Activated CD8-positive, alpha-beta T cell treated with anti-CD3 and anti-CD28 coated beads for 36 hours (primary cell): ENCODE measurements around the gene INPP5J. TPM values are rescaled to one million over a fixed set of nuclear protein-coding genes. Genes with fewer than 3 reads are reported as not detected.
"Not testable (repeated sequence)": the region's sequence is repeated elsewhere in the genome, so short reads cannot be mapped to it uniquely, and the experiment has no call there.

ENCODE experiments used
- ATAC-seq: fragments of 200-7000 bp; cut with Tn5 transposase; one replicate; pipeline ENCODE4 v1.10.0; 2021; ENCODE audit warnings: mild to moderate bottlenecking, moderate library complexity
- CTCF ChIA-PET: fragments of 350-600 bp; sonication (Branson Sonifier 250); formaldehyde crosslinking; loops from one replicate; lab custom pipeline; 2021; ENCODE audit warnings: antibody characterized with exemption; lab: Charles Lee
- POLR2A ChIA-PET: fragments of 350-600 bp; sonication (Branson Sonifier 250); formaldehyde crosslinking; loops from one replicate; lab custom pipeline; 2021; ENCODE audit warnings: antibody characterized with exemption; lab: Charles Lee
- DNase-seq: peaks from one replicate; pipeline ENCODE4 v3.0.0-alpha.2; 2020
- H3K27ac Mint-ChIP-seq: one replicate; pipeline ENCODE4 v1.8.0; 2021; ENCODE audit warnings: mild to moderate bottlenecking, mixed read lengths
- H3K27me3 Mint-ChIP-seq: one replicate; pipeline ENCODE4 v1.8.0; 2021; ENCODE audit warnings: mixed read lengths
- H3K36me3 Mint-ChIP-seq: one replicate; pipeline ENCODE4 v1.8.0; 2021; ENCODE audit warnings: low read depth, mixed read lengths
- H3K4me1 Mint-ChIP-seq: one replicate; pipeline ENCODE4 v1.8.0; 2021; ENCODE audit warnings: low read depth, mixed read lengths
- H3K4me3 Mint-ChIP-seq: one replicate; pipeline ENCODE4 v1.8.0; 2021; ENCODE audit warnings: mild to moderate bottlenecking, moderate library complexity, mixed read lengths
- H3K9me3 Mint-ChIP-seq: one replicate; pipeline ENCODE4 v1.8.0; 2021; ENCODE audit warnings: mixed read lengths
- intact Hi-C: fragments of 100-400 bp; cut with micrococcal nuclease; formaldehyde crosslinking; loops from one replicate; pipeline ENCODE4 v1.10.0; 2022
- total RNA-seq, 2 experiments: library from RNA; stranded (reverse); gene quantifications; one replicate each; pipeline ENCODE4 v1.2.3, GENCODE V29; 2021
- TF ChIP-seq, protein P1 (sequence below): fragments of 200-600 bp; IDR thresholded peaks from one replicate; pipeline ENCODE4 v1.8.0; 2022; ENCODE audit warnings: antibody characterized with exemption, mild to moderate bottlenecking

Gene INPP5J
- total RNA-seq, 2 experiments from 2014 or later, result 0.09 to 0.29 TPM

DNA sequence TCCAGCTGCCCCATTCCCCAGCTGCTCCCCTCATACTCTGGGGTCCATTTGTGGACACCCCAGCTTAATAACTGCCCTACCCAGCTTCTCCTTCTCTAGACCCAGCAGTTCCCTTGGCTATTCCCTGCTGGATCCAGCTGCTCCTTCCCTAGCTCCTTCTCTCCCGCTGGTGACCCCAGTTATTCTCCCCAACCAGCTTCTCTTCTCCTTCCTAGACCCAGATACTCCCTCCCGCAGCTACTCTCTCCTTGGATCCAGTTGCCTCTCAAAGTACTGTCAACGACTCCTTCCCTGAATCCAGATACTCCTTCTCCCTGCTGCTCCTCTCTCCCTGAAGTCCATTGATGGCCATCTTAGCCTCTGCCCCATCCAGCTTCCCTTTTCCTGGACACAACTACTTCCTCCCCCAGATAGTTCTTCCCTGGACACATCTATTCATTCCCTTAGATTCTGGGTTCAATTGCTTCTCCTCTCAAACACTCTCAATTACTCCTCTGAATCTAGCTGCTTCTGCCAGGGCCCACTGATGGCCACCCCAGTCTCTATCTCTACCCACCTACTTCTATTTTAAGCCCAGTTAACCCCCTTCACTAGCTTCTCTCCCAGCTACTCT, 27.0 kb upstream of the INPP5J start:
- Mint-ChIP-seq H3K36me3 (no peaks in the 10 kb centered on the region), H3K4me3 (no peak overlapping the region), H3K4me1 (no peaks in the 10 kb centered on the region), H3K27ac (no peak overlapping the region), H3K9me3 (no peaks in the 10 kb centered on the region), H3K27me3 (no peaks in the 10 kb centered on the region)
- intact Hi-C loops, result no loop called here
- TF ChIP-seq, protein P1, sequence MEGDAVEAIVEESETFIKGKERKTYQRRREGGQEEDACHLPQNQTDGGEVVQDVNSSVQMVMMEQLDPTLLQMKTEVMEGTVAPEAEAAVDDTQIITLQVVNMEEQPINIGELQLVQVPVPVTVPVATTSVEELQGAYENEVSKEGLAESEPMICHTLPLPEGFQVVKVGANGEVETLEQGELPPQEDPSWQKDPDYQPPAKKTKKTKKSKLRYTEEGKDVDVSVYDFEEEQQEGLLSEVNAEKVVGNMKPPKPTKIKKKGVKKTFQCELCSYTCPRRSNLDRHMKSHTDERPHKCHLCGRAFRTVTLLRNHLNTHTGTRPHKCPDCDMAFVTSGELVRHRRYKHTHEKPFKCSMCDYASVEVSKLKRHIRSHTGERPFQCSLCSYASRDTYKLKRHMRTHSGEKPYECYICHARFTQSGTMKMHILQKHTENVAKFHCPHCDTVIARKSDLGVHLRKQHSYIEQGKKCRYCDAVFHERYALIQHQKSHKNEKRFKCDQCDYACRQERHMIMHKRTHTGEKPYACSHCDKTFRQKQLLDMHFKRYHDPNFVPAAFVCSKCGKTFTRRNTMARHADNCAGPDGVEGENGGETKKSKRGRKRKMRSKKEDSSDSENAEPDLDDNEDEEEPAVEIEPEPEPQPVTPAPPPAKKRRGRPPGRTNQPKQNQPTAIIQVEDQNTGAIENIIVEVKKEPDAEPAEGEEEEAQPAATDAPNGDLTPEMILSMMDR, result no peak
- no peak for ATAC-seq
- ChIA-PET POLR2A (interaction anchor here (0.6 kb wide), 1 partner anchor 145 kb away, joined by 3 read pairs; no protein-coding TSS in a partner anchor), CTCF (interaction anchor here (0.9 to 1.8 kb wide), 5 partner anchors 9 to 217 kb away, joined by 3 to 10 read pairs (median 4); partner anchors contain the start of gene SELENOM)
- DNase-seq, result no peak

DNA sequence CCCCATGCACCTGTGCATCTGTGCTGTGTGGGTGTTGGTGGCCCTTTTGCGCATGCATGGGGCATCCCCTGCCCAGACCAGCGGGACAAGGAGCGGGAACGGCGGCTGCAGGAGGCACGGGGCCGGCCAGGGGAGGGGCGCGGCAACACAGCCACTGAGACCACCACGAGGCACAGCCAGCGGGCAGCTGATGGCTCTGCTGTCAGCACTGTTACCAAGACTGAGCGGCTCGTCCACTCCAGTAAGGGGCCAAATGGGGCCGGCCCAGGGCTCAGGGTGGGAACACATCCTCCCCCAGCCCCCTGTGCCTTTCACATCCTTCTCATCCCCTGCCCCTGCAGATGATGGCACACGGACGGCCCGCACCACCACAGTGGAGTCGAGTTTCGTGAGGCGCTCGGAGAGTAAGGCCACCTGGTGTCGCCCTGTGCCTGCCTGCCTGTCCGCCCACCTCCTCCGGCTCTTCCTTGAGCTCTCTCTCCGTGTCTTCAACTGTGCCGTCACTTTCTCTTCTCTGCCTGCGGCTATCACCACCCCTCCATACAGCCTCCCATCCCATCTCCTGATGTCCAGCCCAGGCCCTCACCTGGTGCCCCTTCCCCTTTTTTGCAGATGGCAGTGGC, 26.0 kb upstream of the INPP5J start:
- Mint-ChIP-seq H3K36me3 (no peaks in the 10 kb centered on the region), H3K27ac (no peak overlapping the region), H3K4me3 (no peak overlapping the region), H3K4me1 (no peaks in the 10 kb centered on the region), H3K9me3 (no peaks in the 10 kb centered on the region), H3K27me3 (no peaks in the 10 kb centered on the region)
- DNase-seq (no peak), ATAC-seq (no peak)
- CTCF ChIA-PET, result interaction anchor here (0.9 to 1.8 kb wide), 2 partner anchors 11 to 12 kb away, joined by 5 to 10 read pairs; partner anchors contain the start of gene SELENOM
- POLR2A ChIA-PET, result no interaction called here
- intact Hi-C loops, result no loop called here
- TF ChIP-seq, protein P1, result no peak

DNA sequence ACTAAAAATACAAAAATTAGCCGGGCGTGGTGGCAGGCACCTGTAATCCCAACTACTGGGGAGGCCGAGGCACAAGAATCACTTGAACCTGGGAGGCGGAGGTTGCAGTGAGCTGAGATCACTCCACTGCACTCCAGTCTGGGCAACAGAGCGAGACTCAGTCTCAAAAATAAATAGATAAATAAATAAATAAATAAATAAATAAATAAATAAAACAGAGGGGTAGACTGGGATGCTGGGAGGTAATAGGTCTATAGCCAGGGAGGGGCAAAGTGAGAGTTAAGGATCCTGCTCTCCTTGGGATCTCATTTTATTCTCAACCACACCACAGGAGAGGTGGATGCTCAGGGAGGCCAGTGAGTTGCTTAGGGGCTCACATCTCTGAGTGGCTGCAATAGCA, 25.2 kb upstream of the INPP5J start:
- DNase-seq, H3K27ac Mint-ChIP-seq, H3K9me3 Mint-ChIP-seq, H3K27me3 Mint-ChIP-seq, intact Hi-C loops, H3K4me1 Mint-ChIP-seq, H3K36me3 Mint-ChIP-seq, CTCF ChIA-PET, ATAC-seq, H3K4me3 Mint-ChIP-seq: not testable (repeated sequence)
- POLR2A ChIA-PET, result interaction anchor here (1.4 kb wide), 1 partner anchor 9 kb away, joined by 3 read pairs; the partner anchor contains the start of gene SELENOM

DNA sequence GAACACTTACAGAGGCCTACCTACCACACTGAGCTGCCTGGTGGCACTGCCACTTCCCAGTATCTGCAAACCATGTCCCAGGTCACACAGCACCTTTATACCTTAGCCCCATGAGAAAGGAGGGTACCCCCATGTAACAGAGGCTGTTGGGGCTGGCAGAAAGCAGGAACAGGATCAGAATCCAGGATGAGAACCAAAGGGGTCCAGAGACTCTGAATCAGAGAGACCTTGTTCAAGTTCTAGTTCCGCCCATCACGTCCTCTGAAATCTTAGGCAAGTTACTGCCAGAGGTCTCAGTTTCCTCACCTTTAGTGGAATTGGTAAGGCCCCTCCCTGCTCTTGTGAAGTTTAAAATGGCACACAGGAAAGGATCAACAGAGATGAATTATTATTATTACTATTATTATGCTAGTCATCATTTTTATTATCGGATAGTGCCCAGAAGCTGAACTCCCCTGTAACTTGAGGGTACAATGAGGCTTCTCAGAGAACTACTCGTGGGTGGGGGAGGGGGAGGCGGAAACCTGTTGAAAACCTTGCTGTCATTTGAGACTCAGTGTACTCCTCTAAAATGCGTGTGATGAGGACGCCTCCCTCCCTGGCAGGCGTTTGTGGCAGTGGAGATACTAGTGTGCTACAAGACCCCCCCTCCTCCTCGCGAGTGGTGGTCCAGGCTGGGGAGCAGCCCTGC, 24.7 kb upstream of the INPP5J start:
- H3K4me3 Mint-ChIP-seq, result no peak overlapping the region
- H3K27me3 Mint-ChIP-seq, result no peaks in the 10 kb centered on the region
- ChIA-PET POLR2A (interaction anchor here (1.4 kb wide), 1 partner anchor 9 kb away, joined by 3 read pairs; the partner anchor contains the start of gene SELENOM), CTCF (interaction anchor here (1.4 kb wide), 1 partner anchor 10 kb away, joined by 4 read pairs; no protein-coding TSS in a partner anchor)
- no peaks in the 10 kb centered on the region for H3K9me3 Mint-ChIP-seq
- no peaks in the 10 kb centered on the region for H3K4me1 Mint-ChIP-seq
- no peak for DNase-seq
- no peak overlapping the region for H3K27ac Mint-ChIP-seq
- no peak for ATAC-seq
- TF ChIP-seq, protein P1, result no peak
- no peaks in the 10 kb centered on the region for H3K36me3 Mint-ChIP-seq
- intact Hi-C loops, result no loop called here

DNA sequence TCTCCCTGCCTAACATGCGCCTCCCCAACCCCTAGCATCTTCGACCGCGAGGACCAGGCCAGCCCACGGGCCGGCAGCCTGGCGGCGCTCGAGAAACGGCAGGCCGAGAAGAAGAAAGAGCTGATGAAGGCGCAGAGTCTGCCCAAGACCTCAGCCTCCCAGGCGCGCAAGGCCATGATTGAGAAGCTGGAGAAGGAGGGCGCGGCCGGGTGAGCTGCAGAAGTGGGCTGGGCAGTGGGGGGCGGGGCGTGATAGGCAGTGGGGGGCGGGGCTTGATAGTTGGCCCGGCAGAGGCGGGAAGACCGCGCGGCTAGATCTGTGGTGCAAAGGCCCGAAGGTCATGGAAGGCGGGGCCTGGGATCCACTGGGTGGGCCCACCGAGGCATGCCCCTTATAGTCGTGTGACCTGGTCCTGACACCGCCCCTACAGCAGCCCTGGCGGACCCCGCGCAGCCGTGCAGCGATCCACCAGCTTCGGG, 24.1 kb upstream of the INPP5J start:
- intact Hi-C loops, result no loop called here
- no peak overlapping the region for H3K4me3 Mint-ChIP-seq
- ChIA-PET POLR2A (interaction anchor here (1.4 kb wide), 1 partner anchor 8 kb away, joined by 3 read pairs; the partner anchor contains the start of gene SELENOM), CTCF (interaction anchor here (1.1 to 1.4 kb wide), 2 partner anchors 9 to 10 kb away, joined by 3 to 4 read pairs; no protein-coding TSS in a partner anchor)
- no peak for DNase-seq
- no peak for ATAC-seq
- TF ChIP-seq, protein P1, result no peak
- H3K36me3 Mint-ChIP-seq, result no peaks in the 10 kb centered on the region
- no peaks in the 10 kb centered on the region for H3K27me3 Mint-ChIP-seq
- H3K4me1 Mint-ChIP-seq, result no peaks in the 10 kb centered on the region
- no peak overlapping the region for H3K27ac Mint-ChIP-seq
- no peaks in the 10 kb centered on the region for H3K9me3 Mint-ChIP-seq
